NK-92 (cell line): ENCODE results near the gene MAD1L1.

ENCODE experiments used
- DNase-seq: peaks from one replicate; lab custom pipeline; 2025; ENCODE audit not compliant: unreplicated experiment; lab: John Stamatoyannopoulos, UW

Gene MAD1L1

GRCh38 chr7:2219136-2219535 lies 13.6 kb downstream of the MAD1L1 start:
- DNase-seq: no peak

- no peak for DNase-seq
Measured at GRCh38 chr7:2218444-2218785, 14.3 kb downstream of the MAD1L1 start.

- no peak for DNase-seq
Measured at GRCh38 chr7:2217716-2218443, 14.9 kb downstream of the MAD1L1 start.

GRCh38 chr7:2217206-2217605 lies 15.5 kb downstream of the MAD1L1 start:
- DNase-seq: no peak

- no peak for DNase-seq
Measured at GRCh38 chr7:2215851-2216250, 16.9 kb downstream of the MAD1L1 start.

- DNase-seq: no peak
Measured at GRCh38 chr7:2214636-2215035, 18.1 kb downstream of the MAD1L1 start.

GRCh38 chr7:2213551-2214215 lies 19.1 kb downstream of the MAD1L1 start:
- DNase-seq: no peak

GRCh38 chr7:2212906-2213305 lies 19.8 kb downstream of the MAD1L1 start:
- DNase-seq: no peak

- no peak for DNase-seq
Measured at GRCh38 chr7:2211926-2212325, 20.8 kb downstream of the MAD1L1 start.

- no peak for DNase-seq
Measured at GRCh38 chr7:2211259-2211880, 21.4 kb downstream of the MAD1L1 start.

- no peak for DNase-seq
Measured at GRCh38 chr7:2210551-2211258, 22.0 kb downstream of the MAD1L1 start.

GRCh38 chr7:2209961-2210323 lies 22.8 kb downstream of the MAD1L1 start:
- DNase-seq: no peak

GRCh38 chr7:2209146-2209960 lies 23.4 kb downstream of the MAD1L1 start:
- no peak for DNase-seq

- DNase-seq: no peak
Measured at GRCh38 chr7:2208712-2209111, 24.0 kb downstream of the MAD1L1 start.

- no peak for DNase-seq
Measured at GRCh38 chr7:2205036-2205780, 27.5 kb downstream of the MAD1L1 start.

GRCh38 chr7:2204446-2204845 lies 28.3 kb downstream of the MAD1L1 start:
- DNase-seq: no peak

- DNase-seq: no peak
Measured at GRCh38 chr7:2203766-2204300, 28.9 kb downstream of the MAD1L1 start.

GRCh38 chr7:2202901-2203765 lies 29.6 kb downstream of the MAD1L1 start:
- DNase-seq: no peak

GRCh38 chr7:2202361-2202761 lies 30.4 kb downstream of the MAD1L1 start:
- DNase-seq: no peak
